A204.1 (cell line): ENCODE results near the gene RNASEH1.
"Not testable (repeated sequence)": the region's sequence is repeated elsewhere in the genome, so short reads cannot be mapped to it uniquely, and the experiment has no call there.

Experiments used
- FAIRE-seq: peaks from 2 replicates; lab custom pipeline; 2012; peaks lifted over from hg19 to GRCh38; lab: Jason Lieb, UNC

Gene RNASEH1

DNA sequence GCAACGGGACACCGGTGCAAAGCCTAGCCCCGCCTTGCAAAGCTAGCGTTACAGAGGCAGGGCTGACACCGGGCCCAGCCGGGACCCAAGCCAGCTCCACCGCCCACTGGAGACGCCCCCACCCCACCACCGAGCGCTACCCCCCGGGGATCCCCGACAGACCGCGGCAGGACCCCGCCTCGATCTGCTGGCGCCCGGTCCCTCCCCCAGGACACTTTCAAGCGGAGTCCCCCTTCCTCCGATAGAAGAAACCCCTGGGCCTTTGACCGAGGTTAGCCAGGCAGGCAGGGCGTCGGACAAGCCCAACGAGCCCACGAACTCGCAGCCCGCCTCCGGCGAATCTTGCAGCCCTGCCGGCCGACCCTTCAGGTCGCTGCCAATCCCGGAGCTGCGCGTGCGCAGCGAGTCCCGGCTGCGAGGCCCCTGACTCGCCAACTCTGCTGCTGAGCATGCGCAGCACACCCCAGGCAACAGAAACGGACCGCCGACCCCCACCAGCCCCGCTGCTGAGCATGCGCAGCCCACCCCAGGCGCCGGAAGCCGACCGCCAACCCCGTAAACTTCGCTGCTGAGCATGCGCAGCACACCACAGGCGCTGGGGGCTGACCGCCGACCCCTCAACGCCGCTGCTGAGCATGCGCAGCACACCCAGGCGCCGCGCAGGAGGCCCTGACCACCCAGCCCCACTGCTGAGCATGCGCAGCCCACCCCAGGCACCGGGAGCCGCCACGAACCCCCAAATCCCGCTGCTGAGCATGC is 39.5 kb downstream of the RNASEH1 start:
- no peak for FAIRE-seq

DNA sequence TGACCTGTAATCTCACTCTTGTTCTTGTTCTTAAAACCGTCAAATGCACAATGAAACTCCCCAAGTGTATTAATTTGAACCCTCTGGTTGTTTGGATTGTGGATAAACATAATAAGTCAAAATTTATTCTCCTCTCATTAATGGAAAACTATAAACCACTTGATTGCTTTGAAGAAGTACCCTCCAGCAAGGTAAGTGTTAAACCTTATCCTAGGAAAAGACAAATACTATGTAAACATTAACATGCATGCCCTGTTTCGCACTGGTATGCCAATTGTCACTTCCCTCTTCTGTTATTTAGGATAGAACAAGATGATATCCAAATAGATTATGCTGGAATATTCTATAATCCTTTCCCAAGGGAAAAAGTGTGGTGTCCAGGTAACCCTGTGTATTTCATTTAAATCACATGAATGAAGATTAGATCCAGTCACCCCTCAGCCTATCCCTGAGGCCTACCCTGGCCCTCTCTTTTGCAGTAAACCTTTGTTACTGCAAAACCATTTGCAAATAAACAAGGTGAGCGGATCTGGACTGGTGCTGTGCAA is 40.1 kb downstream of the RNASEH1 start:
- FAIRE-seq: no peak

DNA sequence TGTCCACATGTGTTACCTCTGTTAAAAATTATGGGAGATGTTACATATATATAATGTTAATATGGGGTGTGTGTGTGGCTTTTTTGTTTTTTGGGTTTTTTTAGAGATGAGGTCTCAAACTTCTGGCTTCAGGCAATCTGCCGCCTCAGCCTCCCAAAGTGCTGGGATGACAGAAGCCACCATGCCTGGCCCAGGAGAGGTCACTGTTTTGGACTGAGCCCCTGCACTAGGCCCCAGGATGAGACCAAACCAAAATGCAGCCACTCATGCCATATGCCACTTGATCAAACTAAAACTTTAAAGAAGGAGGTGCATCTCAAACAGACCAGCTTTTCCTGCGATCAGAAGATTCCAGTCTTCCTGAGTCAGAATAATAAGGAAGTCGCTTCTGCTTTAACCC is 41.3 kb downstream of the RNASEH1 start:
- no peak for FAIRE-seq

DNA sequence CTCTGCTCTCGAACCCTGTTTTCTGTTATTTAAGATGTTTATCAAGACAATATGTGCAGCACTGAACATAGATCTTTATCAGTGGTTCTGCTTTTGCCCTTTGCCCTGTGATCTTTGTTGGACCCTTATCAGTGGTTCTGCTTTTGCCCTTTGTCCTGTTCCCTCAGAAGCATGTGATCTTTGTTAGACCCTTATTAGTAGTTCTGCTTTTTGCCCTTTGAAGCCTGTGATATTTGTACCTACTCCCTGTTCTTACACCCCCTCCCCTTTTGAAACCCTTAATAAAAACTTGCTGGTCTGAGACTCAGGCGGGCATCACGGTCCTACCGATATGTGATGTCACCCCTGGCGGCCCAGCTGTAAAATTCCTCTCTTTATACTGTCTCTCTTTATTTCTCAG is 42.7 kb downstream of the RNASEH1 start:
- FAIRE-seq: not testable (repeated sequence)

DNA sequence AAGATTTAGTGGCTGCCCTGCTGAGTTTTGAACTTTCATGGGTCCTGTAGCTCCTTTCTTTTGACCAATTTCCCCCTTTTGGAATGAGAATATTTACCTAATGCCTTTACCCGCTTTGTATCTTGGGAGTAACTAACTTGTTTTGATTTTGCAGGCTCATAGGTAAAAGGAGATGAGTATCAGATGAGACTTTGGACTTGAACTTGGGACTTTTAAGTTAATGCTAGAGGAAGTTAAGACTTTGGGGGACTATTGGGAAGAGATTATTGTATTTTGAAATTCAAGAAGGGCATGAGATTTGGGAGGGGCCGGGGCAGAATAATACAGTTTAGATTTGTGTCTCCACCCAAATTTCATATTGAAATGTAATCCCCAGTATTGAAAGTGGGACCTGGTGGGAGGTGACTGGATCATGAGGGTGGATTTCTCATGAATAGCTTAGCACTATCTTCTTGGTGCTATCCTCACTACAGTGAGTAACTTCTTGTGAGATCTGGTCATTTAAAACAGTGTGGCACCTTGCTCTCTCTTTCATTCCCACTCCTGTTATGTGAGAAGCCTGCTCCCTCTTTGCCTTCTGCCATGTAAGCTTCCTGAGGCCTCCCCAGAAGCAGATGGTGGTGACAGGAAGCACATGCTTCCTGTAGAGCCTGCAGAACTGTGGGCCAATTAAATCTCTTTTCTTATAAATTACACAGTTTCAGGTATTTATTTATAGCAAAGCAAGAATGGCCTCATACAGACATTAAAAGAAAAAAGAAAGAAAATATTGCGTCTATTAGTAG is 44.9 kb downstream of the RNASEH1 start:
- FAIRE-seq: no peak

DNA sequence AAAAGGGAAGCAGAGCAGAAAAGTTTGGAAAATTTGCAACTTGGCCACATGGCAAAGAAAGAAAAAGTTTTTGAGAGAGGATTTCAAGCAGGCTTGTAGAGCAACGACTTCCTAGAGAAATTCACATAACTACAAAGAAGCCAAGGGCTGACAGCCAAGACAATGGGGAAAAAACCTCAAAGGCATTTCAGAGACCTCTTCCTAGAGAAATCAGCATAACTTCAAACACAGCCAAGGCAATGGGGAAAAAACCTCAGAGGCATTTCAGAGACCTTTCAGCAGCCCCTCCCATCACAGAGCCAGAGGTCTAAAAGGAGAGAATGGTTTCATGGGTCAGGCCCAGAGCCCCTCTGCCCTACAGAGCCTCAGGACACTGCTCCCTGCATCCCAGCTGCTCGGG is 46.0 kb downstream of the RNASEH1 start:
- no peak for FAIRE-seq

DNA sequence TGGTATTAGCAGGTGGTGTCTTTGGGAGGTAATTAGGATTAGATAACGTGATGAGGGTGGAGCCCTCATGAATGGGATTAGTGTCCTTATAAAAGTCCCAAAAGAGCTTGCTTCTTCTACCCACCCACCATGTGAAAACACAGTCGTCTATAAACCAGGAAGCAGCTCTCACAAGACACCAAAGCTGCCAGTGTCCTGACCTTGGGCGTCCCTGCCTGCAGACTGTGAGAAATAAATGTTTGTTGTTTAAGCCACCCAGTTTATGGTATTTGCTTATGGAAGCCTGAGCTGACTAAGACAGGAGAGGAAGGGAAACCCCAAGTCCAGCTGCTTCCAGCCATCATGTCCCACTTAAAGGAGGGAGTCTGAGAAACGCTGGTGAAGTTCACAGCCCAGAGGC is 52.4 kb downstream of the RNASEH1 start:
- no peak for FAIRE-seq

DNA sequence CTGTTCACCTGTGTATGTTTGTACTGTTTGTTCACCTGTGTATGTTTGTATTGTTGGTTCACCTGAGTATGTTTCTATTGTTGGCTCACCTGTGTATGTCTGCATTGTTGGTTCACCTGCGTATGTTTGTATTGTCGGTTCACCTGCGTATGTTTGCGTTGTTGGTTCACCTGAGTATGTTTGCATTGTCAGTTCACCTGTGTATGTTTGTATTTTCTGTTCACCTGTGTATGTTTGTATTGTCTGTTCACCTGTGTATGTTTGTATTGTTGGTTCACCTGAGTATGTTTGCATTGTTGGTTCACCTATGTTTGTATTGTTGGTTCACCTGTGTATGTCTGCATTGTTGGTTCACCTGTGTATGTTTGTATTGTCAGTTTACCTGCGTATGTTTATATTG is 53.4 kb downstream of the RNASEH1 start:
- FAIRE-seq: no peak

DNA sequence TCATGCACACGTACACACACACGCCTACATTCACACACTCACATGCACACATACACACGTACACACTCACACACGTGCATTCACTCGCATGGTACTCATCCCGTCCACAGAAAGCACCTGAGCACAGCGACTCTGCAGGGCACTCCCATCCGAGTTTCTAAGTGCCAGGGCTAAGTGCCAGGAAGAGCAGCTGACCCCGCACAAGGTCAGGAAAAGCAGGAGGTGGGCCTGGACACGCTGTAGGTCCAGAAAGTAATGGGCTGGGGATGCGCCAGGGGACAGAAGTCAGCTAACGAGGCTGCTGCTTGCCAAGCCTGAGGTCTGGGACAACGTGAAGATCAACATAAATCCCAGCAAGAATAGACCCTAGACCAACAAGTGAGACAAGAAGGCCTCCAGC is 54.6 kb downstream of the RNASEH1 start:
- FAIRE-seq: no peak

DNA sequence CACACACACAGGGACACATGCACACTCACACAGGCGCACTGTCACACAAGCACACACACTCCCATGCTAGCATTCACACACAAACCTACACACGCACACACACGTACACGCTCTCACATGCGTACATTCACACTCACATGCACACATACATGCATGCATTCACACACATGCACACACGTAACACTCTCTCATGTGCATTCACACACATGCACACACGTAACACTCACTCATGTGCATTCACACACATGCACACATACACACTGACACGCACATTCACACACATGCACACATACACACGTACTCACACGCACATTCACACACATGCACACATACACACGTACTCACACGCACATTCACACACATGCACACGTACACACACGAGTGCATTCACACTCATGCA is 55.1 kb downstream of the RNASEH1 start:
- FAIRE-seq: no peak

DNA sequence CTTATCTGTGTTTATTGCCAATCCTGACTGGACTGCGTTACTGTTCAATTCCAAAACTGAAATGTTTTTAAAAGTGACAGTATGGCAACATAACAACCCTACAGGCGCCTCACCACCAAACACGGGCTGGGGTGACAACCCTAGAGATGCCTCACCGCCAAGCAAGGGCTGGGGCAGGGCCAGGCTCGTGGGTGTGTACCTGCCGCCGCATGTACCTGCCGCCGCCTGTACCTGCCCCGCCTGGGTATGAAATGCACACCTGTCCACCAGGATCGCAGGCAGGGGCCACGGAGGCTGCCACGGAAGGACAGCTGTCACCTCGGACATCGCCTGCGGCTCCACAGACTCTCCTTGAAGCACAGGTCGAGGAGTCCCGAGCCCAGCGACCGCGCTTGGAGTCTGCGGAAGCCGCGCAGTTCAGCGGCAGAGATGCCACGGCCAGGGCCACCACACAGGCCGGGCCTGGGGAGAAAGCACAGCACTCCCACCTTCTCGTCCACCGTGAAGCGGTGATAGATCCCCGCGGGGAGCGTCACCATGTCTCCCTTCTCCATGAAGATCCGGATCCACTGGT is 57.7 kb downstream of the RNASEH1 start:
- FAIRE-seq: no peak

DNA sequence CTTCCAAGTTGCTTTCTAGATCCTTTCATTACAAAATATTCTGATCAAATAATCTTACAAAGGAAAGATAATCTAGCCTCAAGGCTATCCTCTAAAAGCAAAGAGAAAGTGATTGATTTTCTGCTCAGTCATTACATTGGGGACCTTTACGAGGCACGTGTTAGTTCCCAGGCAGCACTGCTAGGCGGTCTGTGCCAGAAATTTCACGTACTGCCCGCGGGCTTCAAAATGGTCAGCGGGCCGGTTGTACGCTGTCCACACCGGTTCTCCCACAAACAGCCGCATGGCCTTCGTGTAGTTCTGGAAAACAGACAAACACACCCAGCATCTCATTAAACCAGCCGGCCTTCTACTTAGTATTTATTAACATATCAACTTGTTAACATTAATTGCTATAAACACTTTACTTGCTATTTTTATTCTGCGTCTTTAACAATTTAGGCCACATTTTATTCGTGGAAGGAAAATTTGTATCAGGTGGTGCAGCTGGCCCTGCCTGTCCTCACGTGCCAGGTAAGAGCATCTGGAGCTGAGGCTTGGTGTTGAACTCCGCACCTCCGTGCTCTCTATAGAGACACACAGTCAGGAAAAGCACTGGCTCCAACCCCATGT is 59.2 kb downstream of the RNASEH1 start:
- no peak for FAIRE-seq

DNA sequence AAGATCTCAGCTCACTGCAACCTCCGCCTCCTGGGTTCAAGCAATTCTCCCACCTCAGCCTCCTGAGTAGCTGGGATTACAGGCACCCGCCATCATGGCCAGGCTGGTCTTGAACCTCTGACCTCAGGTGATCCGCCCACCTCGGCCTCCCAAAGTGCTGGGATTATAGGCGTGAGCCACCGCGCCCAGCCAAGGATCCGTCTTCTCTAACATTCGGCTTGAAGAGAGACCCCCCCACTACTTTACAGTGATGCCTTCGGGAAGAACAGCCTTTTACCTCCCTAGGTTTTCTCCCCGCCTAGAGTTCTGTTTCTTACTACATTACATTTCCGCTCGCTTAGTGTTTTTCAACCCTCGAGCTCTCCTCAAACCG is 61.4 kb downstream of the RNASEH1 start:
- FAIRE-seq: not testable (repeated sequence)
